Parathyroid adenoma (tissue), 2 donors: ENCODE measurements around the gene CTNND2.
A peak's percentile ranks its signal among the peaks of the same experiment; 100 is the strongest.

Experiments
- H2AFZ ChIP-seq: fragments of 300-600 bp; sonication (generic); one replicate; pipeline ENCODE4 v1.7.0; 2017; ENCODE audit warnings: antibody characterized with exemption, mild to moderate bottlenecking
- H3K27ac ChIP-seq: fragments of 300-600 bp; sonication (generic); one replicate; pipeline ENCODE4 v1.7.0; 2017
- H3K27me3 ChIP-seq: fragments of 300-600 bp; sonication (generic); one replicate; pipeline ENCODE4 v1.7.0; 2017; ENCODE audit warnings: low read length; ENCODE audit not compliant: control insufficient read depth, insufficient read depth
- H3K36me3 ChIP-seq: fragments of 300-600 bp; sonication (generic); one replicate; pipeline ENCODE4 v1.7.0; 2017; ENCODE audit warnings: low read length; ENCODE audit not compliant: control insufficient read depth, insufficient read depth
- H3K4me1 ChIP-seq: fragments of 300-600 bp; sonication (generic); one replicate; pipeline ENCODE4 v1.7.0; 2017; ENCODE audit warnings: control low read depth
- H3K4me2 ChIP-seq: fragments of 300-600 bp; sonication (generic); one replicate; pipeline ENCODE4 v1.7.0; 2017; ENCODE audit warnings: low read length
- H3K4me3 ChIP-seq: fragments of 300-600 bp; sonication (generic); one replicate; pipeline ENCODE4 v1.7.0; 2017; ENCODE audit warnings: low read depth, low read length
- H3K79me2 ChIP-seq: fragments of 300-600 bp; sonication (generic); one replicate; pipeline ENCODE4 v1.7.0; 2017; ENCODE audit warnings: control low read depth
- H3K9ac ChIP-seq: fragments of 300-600 bp; sonication (generic); one replicate; pipeline ENCODE4 v1.7.0; 2017; ENCODE audit warnings: mild to moderate bottlenecking
- H3K9me3 ChIP-seq: fragments of 300-600 bp; sonication (generic); one replicate; pipeline ENCODE4 v1.7.0; 2017; ENCODE audit warnings: low read length; ENCODE audit not compliant: control insufficient read depth
- CTCF ChIP-seq: fragments of 300-600 bp; sonication (generic); IDR thresholded peaks from one replicate; pipeline ENCODE4 v1.7.0; 2017; ENCODE audit warnings: antibody characterized with exemption, mild to moderate bottlenecking
- donor health status: primary hyperparathyroidism.

The CTNND2 gene

GRCh38 chr5:11385251-11385900, 518.9 kb downstream of the CTNND2 start:
- H3K4me2 ChIP-seq: peak overlapping the region; percentile 34
- H3K9me3 ChIP-seq: no peaks in the 10 kb centered on the region
- peak overlapping the region; percentile 8 for H2AFZ ChIP-seq
- H3K79me2 ChIP-seq: no peaks in the 10 kb centered on the region
- no peak overlapping the region for H3K27ac ChIP-seq
- H3K4me3 ChIP-seq: no peak overlapping the region
- H3K4me1 ChIP-seq: no peaks in the 10 kb centered on the region
- no peak overlapping the region for H3K9ac ChIP-seq
- no peaks in the 10 kb centered on the region for H3K27me3 ChIP-seq
- TF ChIP-seq CTCF: no peak
- H3K36me3 ChIP-seq: no peaks in the 10 kb centered on the region

GRCh38 chr5:11384441-11385250, 519.6 kb downstream of the CTNND2 start:
- H3K36me3 ChIP-seq: no peaks in the 10 kb centered on the region
- no peaks in the 10 kb centered on the region for H3K79me2 ChIP-seq
- no peaks in the 10 kb centered on the region for H3K27me3 ChIP-seq
- H3K9me3 ChIP-seq: no peaks in the 10 kb centered on the region
- no peak overlapping the region for H2AFZ ChIP-seq
- H3K4me1 ChIP-seq: no peaks in the 10 kb centered on the region
- no peak overlapping the region for H3K27ac ChIP-seq
- H3K9ac ChIP-seq: no peak overlapping the region
- no peak for TF ChIP-seq CTCF
- peak overlapping the region; percentile 46 for H3K4me3 ChIP-seq
- H3K4me2 ChIP-seq: peak overlapping the region; percentile 94

GRCh38 chr5:11383506-11384095, 520.6 kb downstream of the CTNND2 start:
- Histone ChIP-seq H3K4me3 (no peak overlapping the region), H3K79me2 (no peaks in the 10 kb centered on the region), H2AFZ (no peak overlapping the region), H3K27me3 (no peaks in the 10 kb centered on the region), H3K4me1 (no peaks in the 10 kb centered on the region), H3K36me3 (no peaks in the 10 kb centered on the region), H3K9me3 (no peaks in the 10 kb centered on the region), H3K9ac (no peak overlapping the region), H3K27ac (no peak overlapping the region), H3K4me2 (no peak overlapping the region)
- TF ChIP-seq CTCF: no peak

- H3K79me2 ChIP-seq: no peaks in the 10 kb centered on the region
- no peak overlapping the region for H3K4me2 ChIP-seq
- H3K4me1 ChIP-seq: no peaks in the 10 kb centered on the region
- no peaks in the 10 kb centered on the region for H3K9me3 ChIP-seq
- no peak overlapping the region for H3K9ac ChIP-seq
- TF ChIP-seq CTCF: no peak
- H2AFZ ChIP-seq: no peak overlapping the region
- H3K27me3 ChIP-seq: no peaks in the 10 kb centered on the region
- no peak overlapping the region for H3K27ac ChIP-seq
- no peaks in the 10 kb centered on the region for H3K36me3 ChIP-seq
- H3K4me3 ChIP-seq: no peak overlapping the region
These were observed 525.8 kb downstream of the CTNND2 start for GRCh38 chr5:11378461-11378860.
